ENCODE measurements around the gene QRICH2. TPM values are rescaled to one million over a fixed set of nuclear protein-coding genes. Genes with fewer than 3 reads are reported as not detected.
"Not testable (repeated sequence)": the region's sequence is repeated elsewhere in the genome, so short reads cannot be mapped to it uniquely, and the experiment has no call there.

Gene QRICH2
- total RNA-seq, 1 experiment from 2014 or later, result 1.5 TPM

DNA sequence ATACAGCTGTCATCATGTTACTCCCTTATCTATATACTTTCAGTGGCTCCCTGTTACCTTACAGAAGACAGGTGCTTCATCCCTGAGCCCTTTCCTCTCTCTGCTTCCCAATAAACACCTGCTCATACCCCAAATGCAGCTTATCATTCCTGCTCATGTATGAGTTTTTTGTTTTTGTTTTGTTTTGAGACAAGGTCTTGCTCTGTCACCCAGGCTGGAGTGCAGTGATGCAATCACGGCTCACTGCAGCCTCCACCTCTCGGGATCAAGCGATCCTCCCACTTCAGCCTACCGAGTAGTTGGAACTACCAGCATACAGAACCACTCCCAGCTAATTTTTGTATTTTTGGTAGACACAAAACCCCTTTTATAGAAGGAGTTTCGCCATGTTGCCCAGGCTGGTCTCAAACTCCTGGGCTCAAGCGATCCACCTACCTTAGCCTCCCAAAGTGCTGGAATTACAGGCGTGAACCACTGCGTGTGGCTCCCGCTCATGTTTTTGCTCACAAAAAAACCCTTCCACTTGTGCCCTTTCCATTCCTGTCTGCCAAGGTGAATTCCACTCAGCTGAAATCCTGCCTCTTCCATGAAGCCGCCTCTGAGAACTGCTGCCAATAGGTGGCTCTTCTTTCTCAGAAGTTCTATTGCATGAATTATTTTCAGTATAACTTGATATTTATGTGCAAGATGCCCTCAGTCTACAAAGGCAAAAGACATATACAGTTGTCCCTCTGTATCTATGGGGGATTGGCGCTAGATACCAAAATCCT lies 59.9 kb downstream of the QRICH2 start:
- Mint-ChIP-seq H3K9me3 (ENCODE audit: unreplicated experiment) (no peaks in the 10 kb centered on the region), H3K27me3 (ENCODE audit: insufficient read depth, unreplicated experiment) (no peaks in the 10 kb centered on the region), H3K36me3 (ENCODE audit: insufficient read depth, unreplicated experiment) (peaks cover 6% of the 10 kb centered on the region), H3K4me1 (ENCODE audit: low read depth, unreplicated experiment) (peaks cover 37% of the 10 kb centered on the region), H3K27ac (ENCODE audit: unreplicated experiment) (no peak overlapping the region), H3K4me3 (ENCODE audit: unreplicated experiment) (no peak overlapping the region)
- TF ChIP-seq, protein P1, sequence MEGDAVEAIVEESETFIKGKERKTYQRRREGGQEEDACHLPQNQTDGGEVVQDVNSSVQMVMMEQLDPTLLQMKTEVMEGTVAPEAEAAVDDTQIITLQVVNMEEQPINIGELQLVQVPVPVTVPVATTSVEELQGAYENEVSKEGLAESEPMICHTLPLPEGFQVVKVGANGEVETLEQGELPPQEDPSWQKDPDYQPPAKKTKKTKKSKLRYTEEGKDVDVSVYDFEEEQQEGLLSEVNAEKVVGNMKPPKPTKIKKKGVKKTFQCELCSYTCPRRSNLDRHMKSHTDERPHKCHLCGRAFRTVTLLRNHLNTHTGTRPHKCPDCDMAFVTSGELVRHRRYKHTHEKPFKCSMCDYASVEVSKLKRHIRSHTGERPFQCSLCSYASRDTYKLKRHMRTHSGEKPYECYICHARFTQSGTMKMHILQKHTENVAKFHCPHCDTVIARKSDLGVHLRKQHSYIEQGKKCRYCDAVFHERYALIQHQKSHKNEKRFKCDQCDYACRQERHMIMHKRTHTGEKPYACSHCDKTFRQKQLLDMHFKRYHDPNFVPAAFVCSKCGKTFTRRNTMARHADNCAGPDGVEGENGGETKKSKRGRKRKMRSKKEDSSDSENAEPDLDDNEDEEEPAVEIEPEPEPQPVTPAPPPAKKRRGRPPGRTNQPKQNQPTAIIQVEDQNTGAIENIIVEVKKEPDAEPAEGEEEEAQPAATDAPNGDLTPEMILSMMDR (IDR thresholded peaks at IDR 0.05; ENCODE audit: insufficient read depth in 1 of 2, low read depth in 1 of 2, low read length in 1 of 2, severe bottlenecking in 1 of 2, unreplicated experiment in 1 of 2), result peak in 1 of 2 experiments; percentile 21
- ChIA-PET CTCF (interaction anchor here (0.7 to 1.1 kb wide), 2 partner anchors 10 to 31 kb away, joined by 3 to 4 read pairs; no protein-coding TSS in a partner anchor), POLR2A (no interaction called here)
- H3K36me3 ChIP-seq (ENCODE audit: control insufficient read depth, insufficient read depth, low read length), result no peaks in the 10 kb centered on the region
- H3K9me3 ChIP-seq, result no peaks in the 10 kb centered on the region
- no peak for DNase-seq
- intact Hi-C loops (cut with micrococcal nuclease; ENCODE audit: unreplicated experiment), result loop anchor here (2.0 kb wide), 1 partner anchor 31 kb away; no protein-coding TSS in a partner anchor
- no TSS peak for BruUV-seq (replicated peaks)
- no peaks in the 10 kb centered on the region for H3K27me3 ChIP-seq (replicated peaks; ENCODE audit: control insufficient read depth, insufficient read depth, low read length)
- no peak overlapping the region for H3K4me3 ChIP-seq (ENCODE audit: low read depth, low read length)
- H3K4me1 ChIP-seq, result peaks cover 44% of the 10 kb centered on the region

- Mint-ChIP-seq H3K4me3 (ENCODE audit: unreplicated experiment) (no peak overlapping the region), H3K4me1 (ENCODE audit: low read depth, unreplicated experiment) (peaks cover 37% of the 10 kb centered on the region), H3K36me3 (ENCODE audit: insufficient read depth, unreplicated experiment) (peaks cover 6% of the 10 kb centered on the region), H3K9me3 (ENCODE audit: unreplicated experiment) (no peaks in the 10 kb centered on the region), H3K27me3 (ENCODE audit: insufficient read depth, unreplicated experiment) (no peaks in the 10 kb centered on the region), H3K27ac (ENCODE audit: unreplicated experiment) (no peak overlapping the region)
- DNase-seq, result no peak
- CTCF ChIA-PET, result interaction anchor here (1.1 to 1.6 kb wide), 2 partner anchors 32 to 66 kb away, joined by 4 read pairs; no protein-coding TSS in a partner anchor
- Histone ChIP-seq H3K36me3 (ENCODE audit: control insufficient read depth, insufficient read depth, low read length) (no peaks in the 10 kb centered on the region), H3K27me3 (replicated peaks; ENCODE audit: control insufficient read depth, insufficient read depth, low read length) (no peaks in the 10 kb centered on the region), H3K4me1 (peaks cover 42% of the 10 kb centered on the region), H3K9me3 (no peaks in the 10 kb centered on the region), H3K4me3 (ENCODE audit: low read depth, low read length) (no peak overlapping the region)
- TF ChIP-seq, protein P1 (IDR thresholded peaks at IDR 0.05; ENCODE audit: insufficient read depth in 1 of 2, low read depth in 1 of 2, low read length in 1 of 2, severe bottlenecking in 1 of 2, unreplicated experiment in 1 of 2), result no peak
- intact Hi-C loops (cut with micrococcal nuclease; ENCODE audit: unreplicated experiment), result no loop called here
- BruUV-seq (replicated peaks), result no TSS peak
- POLR2A ChIA-PET, result interaction anchor here (0.6 to 1.4 kb wide), 2 partner anchors 17 to 143 kb away, joined by 3 to 4 read pairs; no protein-coding TSS in a partner anchor
Observed at GRCh38 chr17:76247304-76247703, 60.8 kb downstream of the QRICH2 start.

DNA sequence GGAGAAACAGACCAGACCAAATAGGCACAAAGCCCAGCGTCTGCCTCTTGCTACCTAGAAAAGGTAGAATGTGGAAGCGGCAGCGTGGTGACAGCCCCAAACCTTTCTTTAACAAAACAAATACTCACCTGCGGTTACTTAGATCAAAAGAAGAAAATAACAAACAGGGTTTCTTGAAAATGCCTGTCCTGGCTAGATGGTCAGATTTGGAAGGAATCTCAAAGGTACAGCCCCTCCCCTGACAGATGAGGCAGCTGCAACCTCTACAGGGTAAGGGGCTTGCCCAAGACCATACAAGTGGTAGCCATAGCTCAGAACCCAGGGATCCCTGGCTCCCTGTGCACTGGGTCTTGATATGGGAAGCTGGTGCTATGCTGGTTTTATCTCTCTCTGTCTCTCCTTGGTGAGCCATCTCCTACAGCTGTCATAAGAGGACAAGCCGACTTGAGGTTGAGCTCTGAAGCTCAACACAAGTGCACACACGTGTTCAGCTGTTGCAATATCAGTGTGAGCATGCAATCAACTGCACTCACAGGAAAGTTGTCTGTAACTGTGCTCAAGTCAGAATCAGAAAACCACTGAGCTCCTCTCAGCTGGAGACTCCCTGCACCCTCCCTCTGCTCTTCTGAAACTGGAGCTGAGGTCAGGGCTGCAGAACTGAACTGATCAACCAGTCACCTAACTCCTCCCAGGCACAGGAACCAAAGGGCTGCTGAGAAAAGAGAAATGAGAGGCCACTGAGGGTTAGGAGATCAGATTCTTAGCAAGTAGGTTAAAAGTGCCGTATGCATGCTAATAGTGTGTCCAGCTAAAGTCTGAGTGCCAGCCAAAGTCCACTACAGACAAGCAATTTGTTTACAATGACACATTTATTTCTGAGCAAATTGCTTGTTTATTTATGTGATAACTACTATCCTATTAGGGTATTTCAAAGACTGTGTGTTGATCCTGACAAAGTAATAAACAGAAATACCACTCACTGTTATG lies 61.7 kb downstream of the QRICH2 start:
- ChIA-PET POLR2A (interaction anchor here (0.6 to 1.4 kb wide), 2 partner anchors 18 to 318 kb away, joined by 4 read pairs; no protein-coding TSS in a partner anchor), CTCF (interaction anchor here (0.9 to 1.6 kb wide), 5 partner anchors 33 to 202 kb away, joined by 3 to 6 read pairs (median 4); partner anchors contain the start of gene SPHK1)
- Histone ChIP-seq H3K4me1 (peaks cover 42% of the 10 kb centered on the region), H3K9me3 (no peaks in the 10 kb centered on the region), H3K36me3 (ENCODE audit: control insufficient read depth, insufficient read depth, low read length) (no peaks in the 10 kb centered on the region), H3K27me3 (replicated peaks; ENCODE audit: control insufficient read depth, insufficient read depth, low read length) (no peaks in the 10 kb centered on the region), H3K4me3 (ENCODE audit: low read depth, low read length) (no peak overlapping the region)
- Mint-ChIP-seq H3K27ac (ENCODE audit: unreplicated experiment) (no peak overlapping the region), H3K4me1 (ENCODE audit: low read depth, unreplicated experiment) (peaks cover 29% of the 10 kb centered on the region), H3K4me3 (ENCODE audit: unreplicated experiment) (no peak overlapping the region), H3K9me3 (ENCODE audit: unreplicated experiment) (no peaks in the 10 kb centered on the region), H3K27me3 (ENCODE audit: insufficient read depth, unreplicated experiment) (no peaks in the 10 kb centered on the region), H3K36me3 (ENCODE audit: insufficient read depth, unreplicated experiment) (no peaks in the 10 kb centered on the region)
- intact Hi-C loops (cut with micrococcal nuclease; ENCODE audit: unreplicated experiment), result no loop called here
- DNase-seq, result no peak
- TF ChIP-seq, protein P1 (IDR thresholded peaks at IDR 0.05; ENCODE audit: insufficient read depth in 1 of 2, low read depth in 1 of 2, low read length in 1 of 2, severe bottlenecking in 1 of 2, unreplicated experiment in 1 of 2), result no peak
- BruUV-seq (replicated peaks), result no TSS peak

DNA sequence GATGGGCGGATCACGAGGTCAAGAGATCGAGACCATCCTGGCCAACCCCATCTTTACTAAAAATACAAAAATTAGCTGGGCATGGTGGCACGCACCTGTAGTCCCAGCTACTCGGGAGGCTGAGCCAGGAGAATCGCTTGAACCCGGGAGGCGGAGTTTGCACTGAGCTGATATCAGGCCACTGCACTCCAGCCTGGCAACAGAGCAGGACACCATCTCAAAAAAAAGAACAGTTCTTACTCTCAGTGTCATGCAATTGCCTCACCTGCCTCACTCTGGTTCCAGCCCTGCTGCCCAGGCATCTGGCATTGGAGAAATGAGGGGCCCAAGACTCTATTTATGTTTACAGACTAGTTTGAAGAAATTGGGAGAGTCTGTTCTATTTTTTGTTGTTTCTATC lies 63.4 kb downstream of the QRICH2 start:
- H3K9me3 ChIP-seq; intact Hi-C loops (cut with micrococcal nuclease; ENCODE audit: unreplicated experiment); H3K9me3 Mint-ChIP-seq (ENCODE audit: unreplicated experiment); H3K27me3 ChIP-seq (replicated peaks; ENCODE audit: control insufficient read depth, insufficient read depth, low read length); POLR2A ChIA-PET; H3K4me3 ChIP-seq (ENCODE audit: low read depth, low read length); H3K27ac Mint-ChIP-seq (ENCODE audit: unreplicated experiment); BruUV-seq (replicated peaks); H3K27me3 Mint-ChIP-seq (ENCODE audit: insufficient read depth, unreplicated experiment); DNase-seq; H3K36me3 ChIP-seq (ENCODE audit: control insufficient read depth, insufficient read depth, low read length); H3K4me3 Mint-ChIP-seq (ENCODE audit: unreplicated experiment); H3K36me3 Mint-ChIP-seq (ENCODE audit: insufficient read depth, unreplicated experiment): not testable (repeated sequence)
- H3K4me1 ChIP-seq, result peaks cover 36% of the 10 kb centered on the region
- peaks cover 33% of the 10 kb centered on the region for H3K4me1 Mint-ChIP-seq (ENCODE audit: low read depth, unreplicated experiment)
- CTCF ChIA-PET, result interaction anchor here (0.6 kb wide), 1 partner anchor 106 kb away, joined by 4 read pairs; no protein-coding TSS in a partner anchor

Measured in Caco-2 (cell line).